Measurements from ENCODE around the gene ZDHHC21.

ZDHHC21 gene

DNA sequence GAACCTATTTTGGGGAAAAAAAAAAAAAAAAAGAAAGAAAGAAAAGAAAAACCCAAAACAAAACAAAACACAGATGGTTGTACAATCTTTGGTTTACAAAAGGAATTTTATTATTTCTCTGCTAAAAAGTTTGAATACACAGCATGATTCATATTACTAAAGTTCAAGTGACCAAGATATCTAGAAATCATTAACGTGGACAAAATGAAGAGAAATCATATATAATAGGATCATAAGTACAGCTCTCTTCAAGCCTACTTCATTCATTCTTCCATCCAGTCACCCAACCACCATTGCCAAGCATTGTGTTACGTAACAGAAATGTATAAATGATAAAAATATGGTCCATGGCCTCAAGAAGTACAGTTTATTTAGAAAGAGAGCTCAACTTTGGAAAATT is 52.9 kb downstream of the ZDHHC21 start:
- Histone ChIP-seq H3K27me3 (ENCODE audit: low read length) (no peaks in the 10 kb centered on the region), H3K9ac (ENCODE audit: low read length) (no peak overlapping the region), H3K36me3 (ENCODE audit: low read length) (no peaks in the 10 kb centered on the region), H3K79me2 (ENCODE audit: insufficient read depth, low read length) (no peaks in the 10 kb centered on the region), H3K9me2 (replicated peaks; ENCODE audit: insufficient read depth, low read length) (no peaks in the 10 kb centered on the region), H3K4me3 (ENCODE audit: insufficient read depth, low read length, poor library complexity, severe bottlenecking) (no peak overlapping the region), H3K4me2 (ENCODE audit: low read depth, low read length, poor library complexity, severe bottlenecking) (no peak overlapping the region), H4K20me1 (ENCODE audit: low read depth, low read length) (no peaks in the 10 kb centered on the region), H3K9me3 (ENCODE audit: insufficient read depth, low read length) (no peaks in the 10 kb centered on the region), H2AFZ (ENCODE audit: low read depth, low read length, severe bottlenecking) (no peak overlapping the region), H3F3A (ENCODE audit: insufficient read depth) (no peaks in the 10 kb centered on the region), H3K27ac (ENCODE audit: low read depth, low read length) (no peak overlapping the region)
- no peak for TF ChIP-seq EZH2phosphoT487 (conservative IDR thresholded peaks at IDR 0.05; ENCODE audit: low read length)
- TF ChIP-seq, protein P1, sequence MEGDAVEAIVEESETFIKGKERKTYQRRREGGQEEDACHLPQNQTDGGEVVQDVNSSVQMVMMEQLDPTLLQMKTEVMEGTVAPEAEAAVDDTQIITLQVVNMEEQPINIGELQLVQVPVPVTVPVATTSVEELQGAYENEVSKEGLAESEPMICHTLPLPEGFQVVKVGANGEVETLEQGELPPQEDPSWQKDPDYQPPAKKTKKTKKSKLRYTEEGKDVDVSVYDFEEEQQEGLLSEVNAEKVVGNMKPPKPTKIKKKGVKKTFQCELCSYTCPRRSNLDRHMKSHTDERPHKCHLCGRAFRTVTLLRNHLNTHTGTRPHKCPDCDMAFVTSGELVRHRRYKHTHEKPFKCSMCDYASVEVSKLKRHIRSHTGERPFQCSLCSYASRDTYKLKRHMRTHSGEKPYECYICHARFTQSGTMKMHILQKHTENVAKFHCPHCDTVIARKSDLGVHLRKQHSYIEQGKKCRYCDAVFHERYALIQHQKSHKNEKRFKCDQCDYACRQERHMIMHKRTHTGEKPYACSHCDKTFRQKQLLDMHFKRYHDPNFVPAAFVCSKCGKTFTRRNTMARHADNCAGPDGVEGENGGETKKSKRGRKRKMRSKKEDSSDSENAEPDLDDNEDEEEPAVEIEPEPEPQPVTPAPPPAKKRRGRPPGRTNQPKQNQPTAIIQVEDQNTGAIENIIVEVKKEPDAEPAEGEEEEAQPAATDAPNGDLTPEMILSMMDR (IDR thresholded peaks at IDR 0.05; ENCODE audit: insufficient read depth, low read length, poor library complexity, severe bottlenecking), result no peak

DNA sequence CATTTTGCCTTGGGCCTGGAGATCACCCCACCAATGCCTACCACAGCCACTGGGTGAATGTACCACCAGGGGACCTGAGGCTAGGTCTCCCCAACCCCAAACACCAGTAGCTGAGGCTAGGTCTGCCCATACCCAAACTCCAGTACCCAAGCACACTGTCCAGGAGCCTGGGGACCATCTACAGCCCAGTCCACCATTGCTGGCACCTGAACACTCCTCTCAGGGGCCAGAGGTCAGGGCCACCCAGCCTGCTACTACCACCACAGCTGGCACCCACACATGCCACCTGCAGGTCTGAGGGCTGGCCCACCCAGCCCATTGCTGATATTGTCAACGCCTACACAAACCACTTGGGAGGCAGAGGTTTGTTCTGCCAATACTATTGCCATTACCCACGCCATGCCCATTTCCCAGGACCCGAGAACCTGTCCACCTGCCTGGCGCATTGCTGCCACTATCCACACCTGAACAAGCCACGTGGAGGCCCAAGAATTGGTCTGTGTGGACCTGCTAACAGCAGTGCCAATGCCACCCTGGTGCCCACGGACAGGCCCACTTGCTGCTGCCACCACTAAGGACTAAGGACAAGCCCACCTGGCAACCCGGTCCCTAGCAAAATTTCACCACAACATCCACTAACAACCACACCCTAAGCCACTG is 59.2 kb downstream of the ZDHHC21 start:
- TF ChIP-seq EZH2phosphoT487 (conservative IDR thresholded peaks at IDR 0.05; ENCODE audit: low read length), result no peak

DNA sequence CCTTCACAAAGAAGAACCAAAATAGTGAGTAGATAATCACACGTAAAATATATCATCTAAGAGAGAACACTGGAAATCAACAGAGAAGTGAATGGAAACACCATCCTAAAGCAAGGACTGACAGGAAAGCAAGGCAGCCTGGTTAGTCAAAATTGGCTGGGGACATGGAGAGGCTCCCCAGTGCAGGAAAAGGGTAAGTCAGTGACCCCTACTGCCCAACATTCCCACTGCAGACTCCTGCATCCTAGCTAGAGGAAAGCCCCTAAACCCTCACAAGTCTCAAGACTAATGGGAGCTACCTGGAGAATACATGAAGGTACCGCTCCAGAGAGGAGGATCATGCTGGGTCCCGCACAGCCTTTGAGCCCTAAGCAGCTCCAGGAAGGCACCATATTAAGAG is 60.1 kb downstream of the ZDHHC21 start:
- TF ChIP-seq, protein P1 (IDR thresholded peaks at IDR 0.05; ENCODE audit: insufficient read depth, low read length, poor library complexity, severe bottlenecking), result no peak
- TF ChIP-seq EZH2phosphoT487 (conservative IDR thresholded peaks at IDR 0.05; ENCODE audit: low read length), result no peak
- H3K9me2 ChIP-seq (replicated peaks; ENCODE audit: insufficient read depth, low read length), result no peaks in the 10 kb centered on the region
- H3K4me2 ChIP-seq (ENCODE audit: low read depth, low read length, poor library complexity, severe bottlenecking), result no peak overlapping the region
- no peak overlapping the region for H3K9ac ChIP-seq (ENCODE audit: low read length)
- no peak overlapping the region for H3K4me3 ChIP-seq (ENCODE audit: insufficient read depth, low read length, poor library complexity, severe bottlenecking)
- H2AFZ ChIP-seq (ENCODE audit: low read depth, low read length, severe bottlenecking), result no peak overlapping the region
- H3K36me3 ChIP-seq (ENCODE audit: low read length), result no peaks in the 10 kb centered on the region
- no peaks in the 10 kb centered on the region for H4K20me1 ChIP-seq (ENCODE audit: low read depth, low read length)
- H3F3A ChIP-seq (ENCODE audit: insufficient read depth), result no peaks in the 10 kb centered on the region
- no peaks in the 10 kb centered on the region for H3K9me3 ChIP-seq (ENCODE audit: insufficient read depth, low read length)
- no peaks in the 10 kb centered on the region for H3K79me2 ChIP-seq (ENCODE audit: insufficient read depth, low read length)
- H3K27ac ChIP-seq (ENCODE audit: low read depth, low read length), result no peak overlapping the region
- no peaks in the 10 kb centered on the region for H3K27me3 ChIP-seq (ENCODE audit: low read length)

More for the DNA sequence above, 59.2 kb downstream of the ZDHHC21 start:
- H3K79me2 ChIP-seq (ENCODE audit: insufficient read depth, low read length), result no peaks in the 10 kb centered on the region
- no peak overlapping the region for H3K27ac ChIP-seq (ENCODE audit: low read depth, low read length)
- H3F3A ChIP-seq (ENCODE audit: insufficient read depth), result no peaks in the 10 kb centered on the region
- no peaks in the 10 kb centered on the region for H3K9me2 ChIP-seq (replicated peaks; ENCODE audit: insufficient read depth, low read length)
- no peaks in the 10 kb centered on the region for H3K27me3 ChIP-seq (ENCODE audit: low read length)
- H3K4me3 ChIP-seq (ENCODE audit: insufficient read depth, low read length, poor library complexity, severe bottlenecking), result no peak overlapping the region
- no peak overlapping the region for H3K4me2 ChIP-seq (ENCODE audit: low read depth, low read length, poor library complexity, severe bottlenecking)
- H3K36me3 ChIP-seq (ENCODE audit: low read length), result no peaks in the 10 kb centered on the region
- no peak overlapping the region for H3K9ac ChIP-seq (ENCODE audit: low read length)
- no peaks in the 10 kb centered on the region for H4K20me1 ChIP-seq (ENCODE audit: low read depth, low read length)
- no peak overlapping the region for H2AFZ ChIP-seq (ENCODE audit: low read depth, low read length, severe bottlenecking)
- no peaks in the 10 kb centered on the region for H3K9me3 ChIP-seq (ENCODE audit: insufficient read depth, low read length)

DNA sequence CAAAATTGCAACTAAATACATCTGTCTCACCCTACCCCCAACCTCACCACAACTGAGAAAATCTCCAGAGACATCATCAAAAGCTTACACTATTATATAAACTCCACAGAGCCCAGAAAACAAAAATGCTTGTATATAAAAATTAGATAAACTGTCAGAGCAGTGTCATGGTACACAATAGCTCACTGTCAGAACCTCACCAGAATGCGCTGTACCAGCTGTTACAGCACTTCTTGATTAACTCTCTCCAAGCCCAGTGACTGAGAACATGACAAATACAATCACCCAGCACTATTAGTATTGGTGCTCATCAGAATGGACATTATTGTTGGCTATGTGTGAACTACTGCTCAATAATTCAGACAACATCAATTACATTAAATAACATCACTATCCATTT is 65.7 kb downstream of the ZDHHC21 start:
- no peaks in the 10 kb centered on the region for H3K9me2 ChIP-seq (replicated peaks; ENCODE audit: insufficient read depth, low read length)
- H3K36me3 ChIP-seq (ENCODE audit: low read length), result no peaks in the 10 kb centered on the region
- 0 out of 2 replicates have a peak, but pooled peaks cover 2% of the 10 kb centered on the region for H4K20me1 ChIP-seq (ENCODE audit: low read depth, low read length)
- no peaks in the 10 kb centered on the region for H3K27me3 ChIP-seq (ENCODE audit: low read length)
- TF ChIP-seq EZH2phosphoT487 (conservative IDR thresholded peaks at IDR 0.05; ENCODE audit: low read length), result no peak
- TF ChIP-seq, protein P1 (IDR thresholded peaks at IDR 0.05; ENCODE audit: insufficient read depth, low read length, poor library complexity, severe bottlenecking), result no peak
- H3K9me3 ChIP-seq (ENCODE audit: insufficient read depth, low read length), result no peaks in the 10 kb centered on the region
- H3K9ac ChIP-seq (ENCODE audit: low read length), result no peak overlapping the region
- no peaks in the 10 kb centered on the region for H3K79me2 ChIP-seq (ENCODE audit: insufficient read depth, low read length)
- no peak overlapping the region for H2AFZ ChIP-seq (ENCODE audit: low read depth, low read length, severe bottlenecking)
- H3K27ac ChIP-seq (ENCODE audit: low read depth, low read length), result no peak overlapping the region
- no peak overlapping the region for H3K4me3 ChIP-seq (ENCODE audit: insufficient read depth, low read length, poor library complexity, severe bottlenecking)
- H3K4me2 ChIP-seq (ENCODE audit: low read depth, low read length, poor library complexity, severe bottlenecking), result no peak overlapping the region
- no peaks in the 10 kb centered on the region for H3F3A ChIP-seq (ENCODE audit: insufficient read depth)
